SK-N-SH (cell line): ENCODE results near the gene NKD1. TPM values are rescaled to one million over a fixed set of nuclear protein-coding genes. Genes with fewer than 3 reads are reported as not detected.

Experiments
- CTCF ChIA-PET: fragments of 300-600, 350-600 bp; formaldehyde crosslinking; extraction: SDS; loops from one replicate; lab custom pipeline; 2021; lab: Yijun Ruan, JAX
- POLR2A ChIA-PET: fragments of 350-600 bp; sonication (Branson Sonifier 250); formaldehyde crosslinking; extraction: SDS; loops from one replicate; lab custom pipeline; 2020; ENCODE audit warnings: antibody characterized with exemption, inconsistent platforms; lab: Yijun Ruan, JAX
- DNase-seq: peaks from one replicate; pipeline ENCODE4 v3.0.0; 2012
- H2AFZ ChIP-seq: fragments of 200-600 bp; sonication (generic); 2 replicates; pipeline ENCODE4 v1.8.1; 2016; ENCODE audit warnings: antibody characterized with exemption, mild to moderate bottlenecking, low read depth
- H3F3A ChIP-seq: fragments of 200-600 bp; sonication (generic); replicated peaks from 2 replicates; pipeline ENCODE3; 2016; ENCODE audit warnings: antibody characterized with exemption, mild to moderate bottlenecking; ENCODE audit not compliant: insufficient read depth
- H3K27ac ChIP-seq, 2 experiments: fragments of 200-500 bp in 1 of 2; fragments of 200-600 bp in 1 of 2; sonication (Bioruptor generic) in 1 of 2; sonication (generic), shearing (Covaris generic) in 1 of 2; 2 replicates each; pipeline versions ENCODE4 v1.5.1 to v1.6.1; 2014 to 2016; ENCODE audit warnings: low read depth in 2 of 2, inconsistent platforms in 1 of 2, low read length in 1 of 2, mild to moderate bottlenecking in 1 of 2, mixed read lengths in 1 of 2
- H3K27me3 ChIP-seq: fragments of 200-600 bp; sonication (generic), shearing (Covaris generic); 2 replicates; pipeline ENCODE4 v1.6.1; 2016; ENCODE audit warnings: mixed run types; ENCODE audit not compliant: insufficient read depth
- H3K36me3 ChIP-seq, 2 experiments: fragments of 200-500 bp in 1 of 2; fragments of 200-600 bp in 1 of 2; sonication (Bioruptor generic) in 1 of 2; sonication (generic) in 1 of 2; replicated peaks in 1 of 2; 2 replicates each; pipeline versions ENCODE3 to v1.5.1; 2014 to 2016; ENCODE audit warnings: low read length in 1 of 2, mild to moderate bottlenecking in 1 of 2; ENCODE audit not compliant: insufficient read depth in 2 of 2, control insufficient read depth in 1 of 2
- H3K4me1 ChIP-seq, 2 experiments: fragments of 200-500 bp in 1 of 2; fragments of 200-600 bp in 1 of 2; sonication (Bioruptor generic) in 1 of 2; sonication (generic), shearing (Covaris generic) in 1 of 2; 2 replicates each; pipeline versions ENCODE4 v1.5.1 to v1.6.1; 2014 to 2016; ENCODE audit warnings: low read depth in 1 of 2, low read length in 1 of 2, mixed run types in 1 of 2; ENCODE audit not compliant: insufficient read depth in 2 of 2, control insufficient read depth in 1 of 2
- H3K4me2 ChIP-seq: fragments of 200-600 bp; sonication (generic), shearing (Covaris generic); 2 replicates; pipeline ENCODE4 v1.6.1; 2017; ENCODE audit warnings: mixed run types
- H3K4me3 ChIP-seq, 2 experiments: fragments of 200-500 bp in 1 of 2; fragments of 200-600 bp in 1 of 2; sonication (Bioruptor generic) in 1 of 2; sonication (generic), shearing (Covaris generic) in 1 of 2; 2 replicates each; pipeline versions ENCODE4 v1.5.1 to v1.8.1; 2014 to 2016; ENCODE audit warnings: low read depth in 2 of 2, inconsistent platforms in 1 of 2, low read length in 1 of 2, mild to moderate bottlenecking in 1 of 2, mixed read lengths in 1 of 2, moderate library complexity in 1 of 2
- H3K79me2 ChIP-seq: fragments of 200-600 bp; sonication (generic); 2 replicates; pipeline ENCODE4 v1.8.1; 2017; ENCODE audit warnings: mild to moderate bottlenecking; ENCODE audit not compliant: insufficient read depth
- H3K9ac ChIP-seq: fragments of 200-600 bp; sonication (generic); 2 replicates; pipeline ENCODE4 v1.6.1; 2017; ENCODE audit warnings: mixed run types
- H3K9me2 ChIP-seq: fragments of 200-600 bp; sonication (generic); 2 replicates; pipeline ENCODE4 v1.6.1; 2017; ENCODE audit warnings: mixed run types
- H3K9me3 ChIP-seq: fragments of 200-600 bp; sonication (generic); 2 replicates; pipeline ENCODE4 v1.6.1; 2017; ENCODE audit warnings: mixed run types, mild to moderate bottlenecking, moderate library complexity
- H4K20me1 ChIP-seq: fragments of 200-600 bp; sonication (generic); 2 replicates; pipeline ENCODE4 v1.6.1; 2017; ENCODE audit warnings: mild to moderate bottlenecking, mixed run types; ENCODE audit not compliant: insufficient read depth
- JUND ChIP-seq: IDR thresholded peaks from 2 replicates; pipeline ENCODE4 v1.4.0; 2012
- MEF2A ChIP-seq: IDR thresholded peaks from 2 replicates; pipeline ENCODE4 v1.4.0; 2012; ENCODE audit warnings: low read depth, borderline replicate concordance
- NFIC ChIP-seq: IDR thresholded peaks from 2 replicates; pipeline ENCODE4 v1.4.0; 2012; ENCODE audit warnings: borderline replicate concordance
- NRF1 ChIP-seq: IDR thresholded peaks from 2 replicates; pipeline ENCODE4 v1.6.1; 2012; ENCODE audit warnings: low read depth, mild to moderate bottlenecking, low read length
- RXRA ChIP-seq: IDR thresholded peaks from 2 replicates; pipeline ENCODE4 v1.4.0; 2012; ENCODE audit warnings: low read depth, mild to moderate bottlenecking, borderline replicate concordance
- WGBS: methylation state at CpG from one replicate; pipeline ENCODE4 v1.1.6; 2017; ENCODE audit warnings: low lambda C conversion rate; 5-methylcytosine and 5-hydroxymethylcytosine counted together
- polyA plus RNA-seq, 3 experiments: library from polyadenylated mRNA; depleted of rRNA; stranded (reverse); fragments of >200 nt; gene quantifications; 2 replicates each; pipeline ENCODE4 v1.2.3, GENCODE V29; 2012
- TF ChIP-seq, protein P1 (sequence below): IDR thresholded peaks from 2 replicates; pipeline ENCODE4 v1.4.0; 2012; ENCODE audit warnings: low read depth, borderline replicate concordance
- TF ChIP-seq, protein P2 (sequence below): IDR thresholded peaks from 2 replicates; pipeline ENCODE4 v1.6.1; 2012; ENCODE audit warnings: mild to moderate bottlenecking, low read depth, low read length, moderate library complexity
- TF ChIP-seq, protein P3 (sequence below): fragments of 200-600 bp; sonication (generic); IDR thresholded peaks from 2 replicates; pipeline ENCODE4 v1.6.1; 2017; ENCODE audit warnings: antibody characterized with exemption, mild to moderate bottlenecking, moderate library complexity
- TF ChIP-seq, protein P4 (sequence below): IDR thresholded peaks from 2 replicates; pipeline ENCODE4 v1.4.0; 2012; ENCODE audit warnings: low read depth
- TF ChIP-seq, protein P5 (sequence below): fragments of 150-350 bp; IDR thresholded peaks from 2 replicates; pipeline ENCODE4 v1.6.1; 2016; ENCODE audit warnings: mild to moderate bottlenecking, low read depth, low read length

Gene NKD1
- polyA plus RNA-seq, 1 of the 3 experiments (the other 2 are of a cell fraction), result 0.02 TPM

DNA sequence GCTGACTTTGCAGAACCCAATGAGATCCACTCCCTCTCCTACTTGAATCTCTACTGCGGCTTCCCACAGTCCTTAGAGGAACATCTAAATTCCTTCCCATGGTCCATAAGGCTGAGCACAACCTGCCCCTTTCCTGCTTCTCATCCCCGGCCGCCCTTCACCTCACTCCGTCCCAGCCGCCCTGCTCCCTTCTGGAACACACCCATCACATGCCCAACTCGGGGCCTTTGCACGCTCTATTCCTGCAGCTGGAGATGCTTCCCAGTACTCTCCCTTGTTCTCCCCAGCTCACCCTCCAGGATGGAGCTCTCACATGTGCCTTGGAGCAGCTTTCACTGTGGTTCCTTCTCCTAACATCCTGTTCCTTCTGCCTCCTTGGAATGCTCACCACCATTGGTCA is 23.6 kb downstream of the NKD1 start:
- H3K27me3 ChIP-seq, result no peaks in the 10 kb centered on the region
- no peaks in the 10 kb centered on the region for H4K20me1 ChIP-seq
- H3F3A ChIP-seq, result no peaks in the 10 kb centered on the region
- no peak overlapping the region for H3K4me2 ChIP-seq
- no peaks in the 10 kb centered on the region for H3K9me2 ChIP-seq
- ChIA-PET CTCF (no interaction called here), POLR2A (no interaction called here)
- no peak overlapping the region for H3K4me3 ChIP-seq
- H2AFZ ChIP-seq, result no peak overlapping the region
- no peak overlapping the region for H3K27ac ChIP-seq
- no peak overlapping the region for H3K9ac ChIP-seq
- no peaks in the 10 kb centered on the region for H3K36me3 ChIP-seq
- peaks cover 0 to 5% of the 10 kb centered on the region in 2 experiments; a peak in 1 of 4 replicates for H3K4me1 ChIP-seq
- TF ChIP-seq RXRA, result no peak
- TF ChIP-seq, protein P1, sequence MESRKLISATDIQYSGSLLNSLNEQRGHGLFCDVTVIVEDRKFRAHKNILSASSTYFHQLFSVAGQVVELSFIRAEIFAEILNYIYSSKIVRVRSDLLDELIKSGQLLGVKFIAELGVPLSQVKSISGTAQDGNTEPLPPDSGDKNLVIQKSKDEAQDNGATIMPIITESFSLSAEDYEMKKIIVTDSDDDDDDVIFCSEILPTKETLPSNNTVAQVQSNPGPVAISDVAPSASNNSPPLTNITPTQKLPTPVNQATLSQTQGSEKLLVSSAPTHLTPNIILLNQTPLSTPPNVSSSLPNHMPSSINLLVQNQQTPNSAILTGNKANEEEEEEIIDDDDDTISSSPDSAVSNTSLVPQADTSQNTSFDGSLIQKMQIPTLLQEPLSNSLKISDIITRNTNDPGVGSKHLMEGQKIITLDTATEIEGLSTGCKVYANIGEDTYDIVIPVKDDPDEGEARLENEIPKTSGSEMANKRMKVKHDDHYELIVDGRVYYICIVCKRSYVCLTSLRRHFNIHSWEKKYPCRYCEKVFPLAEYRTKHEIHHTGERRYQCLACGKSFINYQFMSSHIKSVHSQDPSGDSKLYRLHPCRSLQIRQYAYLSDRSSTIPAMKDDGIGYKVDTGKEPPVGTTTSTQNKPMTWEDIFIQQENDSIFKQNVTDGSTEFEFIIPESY, result no peak
- TF ChIP-seq, protein P2, sequence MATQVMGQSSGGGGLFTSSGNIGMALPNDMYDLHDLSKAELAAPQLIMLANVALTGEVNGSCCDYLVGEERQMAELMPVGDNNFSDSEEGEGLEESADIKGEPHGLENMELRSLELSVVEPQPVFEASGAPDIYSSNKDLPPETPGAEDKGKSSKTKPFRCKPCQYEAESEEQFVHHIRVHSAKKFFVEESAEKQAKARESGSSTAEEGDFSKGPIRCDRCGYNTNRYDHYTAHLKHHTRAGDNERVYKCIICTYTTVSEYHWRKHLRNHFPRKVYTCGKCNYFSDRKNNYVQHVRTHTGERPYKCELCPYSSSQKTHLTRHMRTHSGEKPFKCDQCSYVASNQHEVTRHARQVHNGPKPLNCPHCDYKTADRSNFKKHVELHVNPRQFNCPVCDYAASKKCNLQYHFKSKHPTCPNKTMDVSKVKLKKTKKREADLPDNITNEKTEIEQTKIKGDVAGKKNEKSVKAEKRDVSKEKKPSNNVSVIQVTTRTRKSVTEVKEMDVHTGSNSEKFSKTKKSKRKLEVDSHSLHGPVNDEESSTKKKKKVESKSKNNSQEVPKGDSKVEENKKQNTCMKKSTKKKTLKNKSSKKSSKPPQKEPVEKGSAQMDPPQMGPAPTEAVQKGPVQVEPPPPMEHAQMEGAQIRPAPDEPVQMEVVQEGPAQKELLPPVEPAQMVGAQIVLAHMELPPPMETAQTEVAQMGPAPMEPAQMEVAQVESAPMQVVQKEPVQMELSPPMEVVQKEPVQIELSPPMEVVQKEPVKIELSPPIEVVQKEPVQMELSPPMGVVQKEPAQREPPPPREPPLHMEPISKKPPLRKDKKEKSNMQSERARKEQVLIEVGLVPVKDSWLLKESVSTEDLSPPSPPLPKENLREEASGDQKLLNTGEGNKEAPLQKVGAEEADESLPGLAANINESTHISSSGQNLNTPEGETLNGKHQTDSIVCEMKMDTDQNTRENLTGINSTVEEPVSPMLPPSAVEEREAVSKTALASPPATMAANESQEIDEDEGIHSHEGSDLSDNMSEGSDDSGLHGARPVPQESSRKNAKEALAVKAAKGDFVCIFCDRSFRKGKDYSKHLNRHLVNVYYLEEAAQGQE, result no peak
- no peak for TF ChIP-seq NRF1
- TF ChIP-seq NFIC, result no peak
- TF ChIP-seq MEF2A, result no peak
- TF ChIP-seq JUND, result no peak
- 63% methylated on average over 7 of the region's 7 CpGs for WGBS
- no peak for DNase-seq
- H3K79me2 ChIP-seq, result no peaks in the 10 kb centered on the region
- H3K9me3 ChIP-seq, result no peaks in the 10 kb centered on the region

DNA sequence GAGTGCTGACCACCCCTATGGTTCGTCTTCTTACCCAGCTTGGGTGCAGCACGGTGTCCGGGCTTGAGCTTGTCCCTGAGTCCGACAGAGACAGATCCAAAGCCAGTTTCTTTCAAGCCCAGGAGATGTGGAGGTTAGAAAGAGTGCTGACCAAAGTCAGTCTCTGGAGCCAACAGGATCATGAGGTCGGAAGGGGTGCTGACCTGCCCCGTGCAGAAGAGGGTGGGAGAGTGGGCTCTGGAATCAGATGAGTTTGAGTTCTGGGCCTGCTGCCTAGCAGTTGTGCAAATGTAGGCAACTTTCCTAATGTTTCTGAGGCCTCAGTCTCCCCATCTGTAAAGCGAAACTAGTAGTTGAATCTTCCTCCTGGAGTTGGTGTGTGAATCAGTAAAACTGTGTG is 24.5 kb downstream of the NKD1 start:
- H3K4me2 ChIP-seq, result no peak overlapping the region
- no peaks in the 10 kb centered on the region for H3K9me3 ChIP-seq
- no peak overlapping the region for H2AFZ ChIP-seq
- no peak overlapping the region for H3K9ac ChIP-seq
- H3K27ac ChIP-seq, result no peak overlapping the region
- ChIA-PET POLR2A (no interaction called here), CTCF (no interaction called here)
- H4K20me1 ChIP-seq, result no peaks in the 10 kb centered on the region
- no peaks in the 10 kb centered on the region for H3F3A ChIP-seq
- H3K79me2 ChIP-seq, result no peaks in the 10 kb centered on the region
- H3K4me3 ChIP-seq, result no peak overlapping the region
- no peak for DNase-seq
- peaks cover 0 to 5% of the 10 kb centered on the region in 2 experiments; a peak in 1 of 4 replicates for H3K4me1 ChIP-seq
- H3K27me3 ChIP-seq, result no peaks in the 10 kb centered on the region
- H3K36me3 ChIP-seq, result no peaks in the 10 kb centered on the region
- WGBS, result 55% methylated on average over 7 of the region's 7 CpGs
- no peaks in the 10 kb centered on the region for H3K9me2 ChIP-seq
- no peak for TF ChIP-seq NFIC
- TF ChIP-seq, protein P2, result no peak
- TF ChIP-seq, protein P3, sequence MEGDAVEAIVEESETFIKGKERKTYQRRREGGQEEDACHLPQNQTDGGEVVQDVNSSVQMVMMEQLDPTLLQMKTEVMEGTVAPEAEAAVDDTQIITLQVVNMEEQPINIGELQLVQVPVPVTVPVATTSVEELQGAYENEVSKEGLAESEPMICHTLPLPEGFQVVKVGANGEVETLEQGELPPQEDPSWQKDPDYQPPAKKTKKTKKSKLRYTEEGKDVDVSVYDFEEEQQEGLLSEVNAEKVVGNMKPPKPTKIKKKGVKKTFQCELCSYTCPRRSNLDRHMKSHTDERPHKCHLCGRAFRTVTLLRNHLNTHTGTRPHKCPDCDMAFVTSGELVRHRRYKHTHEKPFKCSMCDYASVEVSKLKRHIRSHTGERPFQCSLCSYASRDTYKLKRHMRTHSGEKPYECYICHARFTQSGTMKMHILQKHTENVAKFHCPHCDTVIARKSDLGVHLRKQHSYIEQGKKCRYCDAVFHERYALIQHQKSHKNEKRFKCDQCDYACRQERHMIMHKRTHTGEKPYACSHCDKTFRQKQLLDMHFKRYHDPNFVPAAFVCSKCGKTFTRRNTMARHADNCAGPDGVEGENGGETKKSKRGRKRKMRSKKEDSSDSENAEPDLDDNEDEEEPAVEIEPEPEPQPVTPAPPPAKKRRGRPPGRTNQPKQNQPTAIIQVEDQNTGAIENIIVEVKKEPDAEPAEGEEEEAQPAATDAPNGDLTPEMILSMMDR, result no peak
- TF ChIP-seq, protein P4, sequence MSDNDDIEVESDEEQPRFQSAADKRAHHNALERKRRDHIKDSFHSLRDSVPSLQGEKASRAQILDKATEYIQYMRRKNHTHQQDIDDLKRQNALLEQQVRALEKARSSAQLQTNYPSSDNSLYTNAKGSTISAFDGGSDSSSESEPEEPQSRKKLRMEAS, result no peak
- TF ChIP-seq, protein P1, result no peak
- TF ChIP-seq, protein P5, sequence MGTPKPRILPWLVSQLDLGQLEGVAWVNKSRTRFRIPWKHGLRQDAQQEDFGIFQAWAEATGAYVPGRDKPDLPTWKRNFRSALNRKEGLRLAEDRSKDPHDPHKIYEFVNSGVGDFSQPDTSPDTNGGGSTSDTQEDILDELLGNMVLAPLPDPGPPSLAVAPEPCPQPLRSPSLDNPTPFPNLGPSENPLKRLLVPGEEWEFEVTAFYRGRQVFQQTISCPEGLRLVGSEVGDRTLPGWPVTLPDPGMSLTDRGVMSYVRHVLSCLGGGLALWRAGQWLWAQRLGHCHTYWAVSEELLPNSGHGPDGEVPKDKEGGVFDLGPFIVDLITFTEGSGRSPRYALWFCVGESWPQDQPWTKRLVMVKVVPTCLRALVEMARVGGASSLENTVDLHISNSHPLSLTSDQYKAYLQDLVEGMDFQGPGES, result no peak
